ENCODE results near the gene GADL1. TPM values are rescaled to one million over a fixed set of nuclear protein-coding genes. Genes with fewer than 3 reads are reported as not detected.

GADL1 gene
- polyA plus RNA-seq, 1 experiment: not detected

DNA sequence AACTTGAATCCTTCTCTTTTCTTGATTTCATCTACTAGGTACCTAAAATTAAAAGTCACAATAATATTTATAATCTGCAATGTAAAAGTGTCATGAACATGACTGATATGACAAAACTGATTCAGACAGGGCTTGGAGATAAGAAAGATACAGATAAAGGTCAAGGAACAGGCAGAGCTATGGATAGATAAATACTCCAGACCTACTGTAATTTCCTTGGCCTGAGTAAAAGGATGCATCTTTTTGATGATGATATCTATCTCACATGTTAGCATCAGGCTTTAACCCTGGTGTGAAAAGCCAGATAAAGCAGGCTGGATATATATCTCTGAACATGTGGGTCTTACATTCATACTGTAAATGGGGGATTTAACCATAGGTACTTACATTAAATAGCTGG lies 108.1 kb downstream of the GADL1 start:
- Histone ChIP-seq H3K27ac (ENCODE audit: low read depth, low read length) (no peak overlapping the region), H3K27me3 (ENCODE audit: control insufficient read depth, insufficient read depth, low read length) (peaks cover 5% of the 10 kb centered on the region), H3K9me3 (ENCODE audit: control insufficient read depth, insufficient read depth, low read length) (no peaks in the 10 kb centered on the region), H3K4me3 (ENCODE audit: low read depth, low read length) (no peak overlapping the region)
- DNase-seq (ENCODE audit: low read depth, low spot score): no peak
- ChIA-PET POLR2A (no interaction called here), CTCF (interaction anchor here (1.3 kb wide), 1 partner anchor 17 kb away, joined by 3 read pairs; no protein-coding TSS in a partner anchor)
- TF ChIP-seq, protein P1, sequence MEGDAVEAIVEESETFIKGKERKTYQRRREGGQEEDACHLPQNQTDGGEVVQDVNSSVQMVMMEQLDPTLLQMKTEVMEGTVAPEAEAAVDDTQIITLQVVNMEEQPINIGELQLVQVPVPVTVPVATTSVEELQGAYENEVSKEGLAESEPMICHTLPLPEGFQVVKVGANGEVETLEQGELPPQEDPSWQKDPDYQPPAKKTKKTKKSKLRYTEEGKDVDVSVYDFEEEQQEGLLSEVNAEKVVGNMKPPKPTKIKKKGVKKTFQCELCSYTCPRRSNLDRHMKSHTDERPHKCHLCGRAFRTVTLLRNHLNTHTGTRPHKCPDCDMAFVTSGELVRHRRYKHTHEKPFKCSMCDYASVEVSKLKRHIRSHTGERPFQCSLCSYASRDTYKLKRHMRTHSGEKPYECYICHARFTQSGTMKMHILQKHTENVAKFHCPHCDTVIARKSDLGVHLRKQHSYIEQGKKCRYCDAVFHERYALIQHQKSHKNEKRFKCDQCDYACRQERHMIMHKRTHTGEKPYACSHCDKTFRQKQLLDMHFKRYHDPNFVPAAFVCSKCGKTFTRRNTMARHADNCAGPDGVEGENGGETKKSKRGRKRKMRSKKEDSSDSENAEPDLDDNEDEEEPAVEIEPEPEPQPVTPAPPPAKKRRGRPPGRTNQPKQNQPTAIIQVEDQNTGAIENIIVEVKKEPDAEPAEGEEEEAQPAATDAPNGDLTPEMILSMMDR (IDR thresholded peaks at IDR 0.05; ENCODE audit: low read depth, low read length): no peak

- no peaks in the 10 kb centered on the region for H3K9me3 ChIP-seq (ENCODE audit: control insufficient read depth, insufficient read depth, low read length)
- H3K27me3 ChIP-seq (ENCODE audit: control insufficient read depth, insufficient read depth, low read length): peaks cover 5% of the 10 kb centered on the region
- no peak overlapping the region for H3K27ac ChIP-seq (ENCODE audit: low read depth, low read length)
- CTCF ChIA-PET: interaction anchor here (0.9 to 2.4 kb wide), 3 partner anchors 10 to 355 kb away, joined by 3 to 9 read pairs (median 4); no protein-coding TSS in a partner anchor
- POLR2A ChIA-PET: no interaction called here
- DNase-seq (ENCODE audit: low read depth, low spot score): no peak
- TF ChIP-seq, protein P1 (IDR thresholded peaks at IDR 0.05; ENCODE audit: low read depth, low read length): peak; percentile 61
- no peak overlapping the region for H3K4me3 ChIP-seq (ENCODE audit: low read depth, low read length)
Observed at GRCh38 chr3:30779686-30780287, 114.7 kb downstream of the GADL1 start.

GRCh38 chr3:30778933-30779332 lies 115.5 kb downstream of the GADL1 start:
- ChIA-PET POLR2A (no interaction called here), CTCF (interaction anchor here (1.5 kb wide), 1 partner anchor 9 kb away, joined by 5 read pairs; no protein-coding TSS in a partner anchor)
- Histone ChIP-seq H3K9me3 (ENCODE audit: control insufficient read depth, insufficient read depth, low read length) (no peaks in the 10 kb centered on the region), H3K27ac (ENCODE audit: low read depth, low read length) (no peak overlapping the region), H3K27me3 (ENCODE audit: control insufficient read depth, insufficient read depth, low read length) (peaks cover 5% of the 10 kb centered on the region), H3K4me3 (ENCODE audit: low read depth, low read length) (no peak overlapping the region)
- TF ChIP-seq, protein P1 (IDR thresholded peaks at IDR 0.05; ENCODE audit: low read depth, low read length): no peak
- DNase-seq (ENCODE audit: low read depth, low spot score): no peak

GRCh38 chr3:30777426-30778113 lies 116.9 kb downstream of the GADL1 start:
- POLR2A ChIA-PET: no interaction called here
- H3K9me3 ChIP-seq (ENCODE audit: control insufficient read depth, insufficient read depth, low read length): no peaks in the 10 kb centered on the region
- peaks cover 5% of the 10 kb centered on the region for H3K27me3 ChIP-seq (ENCODE audit: control insufficient read depth, insufficient read depth, low read length)
- DNase-seq (ENCODE audit: low read depth, low spot score): no peak
- CTCF ChIA-PET: interaction anchor here (0.7 to 1.5 kb wide), 2 partner anchors 8 to 358 kb away, joined by 4 to 5 read pairs; no protein-coding TSS in a partner anchor
- no peak overlapping the region for H3K4me3 ChIP-seq (ENCODE audit: low read depth, low read length)
- TF ChIP-seq, protein P1 (IDR thresholded peaks at IDR 0.05; ENCODE audit: low read depth, low read length): no peak
- H3K27ac ChIP-seq (ENCODE audit: low read depth, low read length): no peak overlapping the region

GRCh38 chr3:30776186-30776815 lies 118.2 kb downstream of the GADL1 start:
- TF ChIP-seq, protein P1 (IDR thresholded peaks at IDR 0.05; ENCODE audit: low read depth, low read length): no peak
- DNase-seq (ENCODE audit: low read depth, low spot score): no peak

More at GRCh38 chr3:30776186-30776815, 118.2 kb downstream of the GADL1 start:
- H3K27ac ChIP-seq (ENCODE audit: low read depth, low read length): no peak overlapping the region
- ChIA-PET POLR2A (no interaction called here), CTCF (no interaction called here)
- H3K9me3 ChIP-seq (ENCODE audit: control insufficient read depth, insufficient read depth, low read length): no peaks in the 10 kb centered on the region
- no peaks in the 10 kb centered on the region for H3K27me3 ChIP-seq (ENCODE audit: control insufficient read depth, insufficient read depth, low read length)
- H3K4me3 ChIP-seq (ENCODE audit: low read depth, low read length): no peak overlapping the region
